ENCODE results near the gene UBE2D3. TPM values are rescaled to one million over a fixed set of nuclear protein-coding genes. Genes with fewer than 3 reads are reported as not detected.

UBE2D3 gene
- total RNA-seq, 1 experiment from 2014 or later = 351 TPM

DNA sequence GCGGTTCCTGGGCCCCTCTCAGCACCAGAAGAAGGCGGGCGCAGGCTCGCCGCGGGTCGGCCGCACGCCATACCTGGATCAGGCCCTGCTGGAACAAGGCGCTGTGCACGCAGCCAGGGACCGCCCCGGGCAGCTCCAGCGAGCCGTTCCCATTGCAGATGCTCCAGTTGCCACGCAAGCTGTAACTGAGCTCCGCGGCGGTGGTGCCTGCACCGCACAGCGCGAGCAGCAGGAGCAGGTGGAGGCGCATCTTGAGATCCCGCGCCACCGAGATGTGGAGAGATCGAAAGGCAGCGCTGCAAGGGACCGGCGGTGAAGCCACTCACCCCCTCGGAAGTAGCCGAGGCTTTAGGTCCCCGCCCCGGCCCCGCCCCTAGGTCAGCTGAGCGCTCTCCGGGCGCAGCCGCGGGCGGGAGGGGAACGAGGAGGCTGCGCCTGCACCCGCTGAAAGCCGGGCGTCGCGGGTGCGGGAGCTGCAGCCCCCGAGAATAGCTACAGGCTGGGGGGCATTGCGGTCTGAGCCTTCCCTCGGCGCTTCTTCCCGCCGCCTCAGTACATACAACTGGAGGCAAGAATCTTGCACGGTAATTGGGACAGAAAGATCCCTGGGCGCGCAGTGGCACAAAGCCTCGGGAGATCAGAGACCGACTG is 66.6 kb downstream of the UBE2D3 start, which contains the start of gene MANBA (continued):
- TF ChIP-seq, protein P1, sequence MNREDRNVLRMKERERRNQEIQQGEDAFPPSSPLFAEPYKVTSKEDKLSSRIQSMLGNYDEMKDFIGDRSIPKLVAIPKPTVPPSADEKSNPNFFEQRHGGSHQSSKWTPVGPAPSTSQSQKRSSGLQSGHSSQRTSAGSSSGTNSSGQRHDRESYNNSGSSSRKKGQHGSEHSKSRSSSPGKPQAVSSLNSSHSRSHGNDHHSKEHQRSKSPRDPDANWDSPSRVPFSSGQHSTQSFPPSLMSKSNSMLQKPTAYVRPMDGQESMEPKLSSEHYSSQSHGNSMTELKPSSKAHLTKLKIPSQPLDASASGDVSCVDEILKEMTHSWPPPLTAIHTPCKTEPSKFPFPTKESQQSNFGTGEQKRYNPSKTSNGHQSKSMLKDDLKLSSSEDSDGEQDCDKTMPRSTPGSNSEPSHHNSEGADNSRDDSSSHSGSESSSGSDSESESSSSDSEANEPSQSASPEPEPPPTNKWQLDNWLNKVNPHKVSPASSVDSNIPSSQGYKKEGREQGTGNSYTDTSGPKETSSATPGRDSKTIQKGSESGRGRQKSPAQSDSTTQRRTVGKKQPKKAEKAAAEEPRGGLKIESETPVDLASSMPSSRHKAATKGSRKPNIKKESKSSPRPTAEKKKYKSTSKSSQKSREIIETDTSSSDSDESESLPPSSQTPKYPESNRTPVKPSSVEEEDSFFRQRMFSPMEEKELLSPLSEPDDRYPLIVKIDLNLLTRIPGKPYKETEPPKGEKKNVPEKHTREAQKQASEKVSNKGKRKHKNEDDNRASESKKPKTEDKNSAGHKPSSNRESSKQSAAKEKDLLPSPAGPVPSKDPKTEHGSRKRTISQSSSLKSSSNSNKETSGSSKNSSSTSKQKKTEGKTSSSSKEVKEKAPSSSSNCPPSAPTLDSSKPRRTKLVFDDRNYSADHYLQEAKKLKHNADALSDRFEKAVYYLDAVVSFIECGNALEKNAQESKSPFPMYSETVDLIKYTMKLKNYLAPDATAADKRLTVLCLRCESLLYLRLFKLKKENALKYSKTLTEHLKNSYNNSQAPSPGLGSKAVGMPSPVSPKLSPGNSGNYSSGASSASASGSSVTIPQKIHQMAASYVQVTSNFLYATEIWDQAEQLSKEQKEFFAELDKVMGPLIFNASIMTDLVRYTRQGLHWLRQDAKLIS (CRISPR knock-in tag; IDR thresholded peaks at IDR 0.05; ENCODE audit: borderline replicate concordance) = peak; percentile 50; the same call in 1 of the 2 replicates
- TF ChIP-seq, protein P2, sequence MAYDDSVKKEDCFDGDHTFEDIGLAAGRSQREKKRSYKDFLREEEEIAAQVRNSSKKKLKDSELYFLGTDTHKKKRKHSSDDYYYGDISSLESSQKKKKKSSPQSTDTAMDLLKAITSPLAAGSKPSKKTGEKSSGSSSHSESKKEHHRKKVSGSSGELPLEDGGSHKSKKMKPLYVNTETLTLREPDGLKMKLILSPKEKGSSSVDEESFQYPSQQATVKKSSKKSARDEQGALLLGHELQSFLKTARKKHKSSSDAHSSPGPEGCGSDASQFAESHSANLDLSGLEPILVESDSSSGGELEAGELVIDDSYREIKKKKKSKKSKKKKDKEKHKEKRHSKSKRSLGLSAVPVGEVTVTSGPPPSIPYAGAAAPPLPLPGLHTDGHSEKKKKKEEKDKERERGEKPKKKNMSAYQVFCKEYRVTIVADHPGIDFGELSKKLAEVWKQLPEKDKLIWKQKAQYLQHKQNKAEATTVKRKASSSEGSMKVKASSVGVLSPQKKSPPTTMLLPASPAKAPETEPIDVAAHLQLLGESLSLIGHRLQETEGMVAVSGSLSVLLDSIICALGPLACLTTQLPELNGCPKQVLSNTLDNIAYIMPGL (CRISPR knock-in tag; IDR thresholded peaks at IDR 0.05) = peak; percentile 70
- TF ChIP-seq TCF7 (CRISPR knock-in tag; IDR thresholded peaks at IDR 0.05; ENCODE audit: low read depth) (peak; percentile 79; the same call in 1 of the 2 replicates), NFE2L1 (CRISPR knock-in tag; IDR thresholded peaks at IDR 0.05) (no peak; the same call in none of the 2 replicates)
- TF ChIP-seq, protein P3, sequence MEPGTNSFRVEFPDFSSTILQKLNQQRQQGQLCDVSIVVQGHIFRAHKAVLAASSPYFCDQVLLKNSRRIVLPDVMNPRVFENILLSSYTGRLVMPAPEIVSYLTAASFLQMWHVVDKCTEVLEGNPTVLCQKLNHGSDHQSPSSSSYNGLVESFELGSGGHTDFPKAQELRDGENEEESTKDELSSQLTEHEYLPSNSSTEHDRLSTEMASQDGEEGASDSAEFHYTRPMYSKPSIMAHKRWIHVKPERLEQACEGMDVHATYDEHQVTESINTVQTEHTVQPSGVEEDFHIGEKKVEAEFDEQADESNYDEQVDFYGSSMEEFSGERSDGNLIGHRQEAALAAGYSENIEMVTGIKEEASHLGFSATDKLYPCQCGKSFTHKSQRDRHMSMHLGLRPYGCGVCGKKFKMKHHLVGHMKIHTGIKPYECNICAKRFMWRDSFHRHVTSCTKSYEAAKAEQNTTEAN (CRISPR knock-in tag; IDR thresholded peaks at IDR 0.05) = peak; percentile 96

DNA sequence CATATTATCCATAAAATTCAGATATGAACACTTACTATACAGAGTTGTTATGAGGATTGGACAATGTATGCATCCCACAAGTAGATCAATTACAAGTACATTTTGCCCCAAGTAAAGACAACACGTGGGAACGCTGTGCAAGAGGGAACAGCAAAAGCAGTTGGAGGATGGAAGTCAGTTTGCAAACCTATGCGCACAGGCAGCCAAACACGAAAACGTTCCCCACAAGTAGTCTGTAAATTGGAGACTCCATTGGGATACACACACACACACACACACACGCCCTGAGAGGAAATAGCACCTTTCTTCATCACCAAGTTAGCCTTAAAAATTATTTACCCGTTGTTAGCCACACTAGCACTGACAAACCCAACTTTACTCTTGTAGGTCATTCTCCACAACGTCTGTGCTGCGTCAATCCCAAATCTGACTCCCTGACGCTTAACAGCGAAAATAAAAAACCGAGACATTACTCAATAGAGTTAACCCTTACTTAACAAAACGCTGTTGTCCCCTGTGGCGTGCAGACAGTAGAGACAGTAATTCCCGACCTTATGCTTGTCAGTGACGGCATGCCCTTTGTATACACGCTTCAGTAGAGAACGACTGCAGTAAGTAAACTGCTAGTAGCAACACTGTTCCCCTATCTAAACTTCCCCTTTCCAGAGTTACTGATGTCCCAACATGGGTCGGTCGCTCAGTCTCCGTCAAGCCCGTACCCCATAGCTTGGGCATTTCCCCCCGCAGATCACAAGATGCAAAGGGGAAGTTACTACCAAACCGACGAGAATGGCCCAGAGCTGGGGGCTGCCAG is 67.3 kb downstream of the UBE2D3 start:
- peak; percentile 15 for ATAC-seq
- POLR2A ChIA-PET = interaction anchor here (0.9 to 2.4 kb wide), 10 partner anchors 9 to 109 kb away, joined by 3 to 44 read pairs (median 6); partner anchors contain the start of genes CISD2 and UBE2D3
- H3K36me3 Mint-ChIP-seq = peaks cover 6% of the 10 kb centered on the region
- TF ChIP-seq HMGA2 (CRISPR knock-in tag; IDR thresholded peaks at IDR 0.05) = no peak
- 0 out of 2 replicates have a peak, but pooled peaks have one; percentile 82 for TF ChIP-seq FOXK1 (CRISPR knock-in tag; IDR thresholded peaks at IDR 0.05)
- CTCF ChIA-PET = interaction anchor here (1.0 to 1.7 kb wide), 4 partner anchors 21 to 340 kb away, joined by 3 to 13 read pairs (median 3); no protein-coding TSS in a partner anchor
- no peak for DNase-seq (ENCODE audit: low spot score)
- H3K4me3 Mint-ChIP-seq = peak overlapping the region; percentile 97
- H3K9me3 Mint-ChIP-seq = peaks cover 6% of the 10 kb centered on the region
- H3K27ac Mint-ChIP-seq = peak overlapping the region; percentile 85
- H3K27me3 Mint-ChIP-seq (ENCODE audit: low read depth) = no peaks in the 10 kb centered on the region; the same call in 1 of the 2 replicates
- H3K4me1 Mint-ChIP-seq = peaks cover 33% of the 10 kb centered on the region

DNA sequence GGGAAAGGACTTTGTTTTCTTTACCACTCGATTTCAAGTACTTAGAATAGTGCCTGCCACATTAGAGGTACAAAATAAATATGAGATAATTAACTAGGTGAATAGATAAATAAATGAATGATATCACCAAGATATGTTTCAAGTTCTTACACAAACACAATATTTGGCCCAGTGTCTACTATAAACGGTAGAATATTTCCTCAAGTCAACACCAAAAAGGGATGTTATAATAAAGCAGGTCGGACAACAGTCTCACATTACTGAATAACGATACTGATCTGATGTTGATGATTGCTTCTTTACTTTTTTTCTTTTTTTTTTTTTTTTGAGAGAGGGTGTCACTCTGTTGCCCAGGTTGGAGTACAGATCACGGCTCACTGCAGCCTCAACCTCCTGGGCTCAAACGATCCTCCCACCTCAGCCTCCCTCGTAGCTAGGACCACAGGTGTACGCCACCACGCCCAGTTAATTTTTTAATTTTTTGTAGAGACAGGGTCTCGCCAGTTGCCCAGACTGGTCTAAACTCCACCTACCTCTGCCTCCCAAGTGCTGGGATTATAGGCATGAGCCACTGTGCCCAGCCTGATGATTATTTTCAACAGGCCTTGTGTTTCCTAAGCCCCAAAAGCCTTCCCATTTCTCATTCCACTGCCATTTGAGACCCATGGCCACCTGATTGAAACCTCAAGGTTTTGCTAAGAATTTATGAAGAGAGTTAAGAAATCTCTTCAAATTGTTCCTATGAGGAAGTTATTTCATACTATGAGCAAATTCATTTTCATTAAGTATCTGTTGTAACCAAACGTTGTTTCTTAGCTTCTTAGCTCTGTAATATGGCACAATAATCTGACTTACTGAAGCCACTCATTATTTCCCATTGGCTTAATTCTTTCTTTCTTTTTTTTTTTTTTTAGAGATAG is 68.8 kb downstream of the UBE2D3 start:
- CTCF ChIA-PET = no interaction called here
- no peak overlapping the region for H3K4me3 Mint-ChIP-seq

More for the DNA sequence above, 68.8 kb downstream of the UBE2D3 start:
- no peak for DNase-seq (ENCODE audit: low spot score)
- POLR2A ChIA-PET = interaction anchor here (1.2 kb wide), 1 partner anchor 69 kb away, joined by 3 read pairs; the partner anchor contains the start of gene UBE2D3
- H3K9me3 Mint-ChIP-seq = no peaks in the 10 kb centered on the region
- no peak for ATAC-seq
- peaks cover 33% of the 10 kb centered on the region for H3K4me1 Mint-ChIP-seq
- H3K36me3 Mint-ChIP-seq = peaks cover 7% of the 10 kb centered on the region
- TF ChIP-seq NFE2L1 (CRISPR knock-in tag; IDR thresholded peaks at IDR 0.05) (no peak), NFYB (CRISPR knock-in tag; conservative IDR thresholded peaks at IDR 0.05; ENCODE audit: low read depth) (no peak), ZNF232 (CRISPR knock-in tag; IDR thresholded peaks at IDR 0.05) (no peak)
- TF ChIP-seq, protein P4, sequence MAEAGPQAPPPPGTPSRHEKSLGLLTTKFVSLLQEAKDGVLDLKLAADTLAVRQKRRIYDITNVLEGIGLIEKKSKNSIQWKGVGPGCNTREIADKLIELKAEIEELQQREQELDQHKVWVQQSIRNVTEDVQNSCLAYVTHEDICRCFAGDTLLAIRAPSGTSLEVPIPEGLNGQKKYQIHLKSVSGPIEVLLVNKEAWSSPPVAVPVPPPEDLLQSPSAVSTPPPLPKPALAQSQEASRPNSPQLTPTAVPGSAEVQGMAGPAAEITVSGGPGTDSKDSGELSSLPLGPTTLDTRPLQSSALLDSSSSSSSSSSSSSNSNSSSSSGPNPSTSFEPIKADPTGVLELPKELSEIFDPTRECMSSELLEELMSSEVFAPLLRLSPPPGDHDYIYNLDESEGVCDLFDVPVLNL (CRISPR knock-in tag; IDR thresholded peaks at IDR 0.05; ENCODE audit: borderline replicate concordance, low read depth) = no peak
- TF ChIP-seq, protein P5, sequence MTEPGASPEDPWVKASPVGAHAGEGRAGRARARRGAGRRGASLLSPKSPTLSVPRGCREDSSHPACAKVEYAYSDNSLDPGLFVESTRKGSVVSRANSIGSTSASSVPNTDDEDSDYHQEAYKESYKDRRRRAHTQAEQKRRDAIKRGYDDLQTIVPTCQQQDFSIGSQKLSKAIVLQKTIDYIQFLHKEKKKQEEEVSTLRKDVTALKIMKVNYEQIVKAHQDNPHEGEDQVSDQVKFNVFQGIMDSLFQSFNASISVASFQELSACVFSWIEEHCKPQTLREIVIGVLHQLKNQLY (CRISPR knock-in tag; IDR thresholded peaks at IDR 0.05) = no peak
- TF ChIP-seq, protein P6, sequence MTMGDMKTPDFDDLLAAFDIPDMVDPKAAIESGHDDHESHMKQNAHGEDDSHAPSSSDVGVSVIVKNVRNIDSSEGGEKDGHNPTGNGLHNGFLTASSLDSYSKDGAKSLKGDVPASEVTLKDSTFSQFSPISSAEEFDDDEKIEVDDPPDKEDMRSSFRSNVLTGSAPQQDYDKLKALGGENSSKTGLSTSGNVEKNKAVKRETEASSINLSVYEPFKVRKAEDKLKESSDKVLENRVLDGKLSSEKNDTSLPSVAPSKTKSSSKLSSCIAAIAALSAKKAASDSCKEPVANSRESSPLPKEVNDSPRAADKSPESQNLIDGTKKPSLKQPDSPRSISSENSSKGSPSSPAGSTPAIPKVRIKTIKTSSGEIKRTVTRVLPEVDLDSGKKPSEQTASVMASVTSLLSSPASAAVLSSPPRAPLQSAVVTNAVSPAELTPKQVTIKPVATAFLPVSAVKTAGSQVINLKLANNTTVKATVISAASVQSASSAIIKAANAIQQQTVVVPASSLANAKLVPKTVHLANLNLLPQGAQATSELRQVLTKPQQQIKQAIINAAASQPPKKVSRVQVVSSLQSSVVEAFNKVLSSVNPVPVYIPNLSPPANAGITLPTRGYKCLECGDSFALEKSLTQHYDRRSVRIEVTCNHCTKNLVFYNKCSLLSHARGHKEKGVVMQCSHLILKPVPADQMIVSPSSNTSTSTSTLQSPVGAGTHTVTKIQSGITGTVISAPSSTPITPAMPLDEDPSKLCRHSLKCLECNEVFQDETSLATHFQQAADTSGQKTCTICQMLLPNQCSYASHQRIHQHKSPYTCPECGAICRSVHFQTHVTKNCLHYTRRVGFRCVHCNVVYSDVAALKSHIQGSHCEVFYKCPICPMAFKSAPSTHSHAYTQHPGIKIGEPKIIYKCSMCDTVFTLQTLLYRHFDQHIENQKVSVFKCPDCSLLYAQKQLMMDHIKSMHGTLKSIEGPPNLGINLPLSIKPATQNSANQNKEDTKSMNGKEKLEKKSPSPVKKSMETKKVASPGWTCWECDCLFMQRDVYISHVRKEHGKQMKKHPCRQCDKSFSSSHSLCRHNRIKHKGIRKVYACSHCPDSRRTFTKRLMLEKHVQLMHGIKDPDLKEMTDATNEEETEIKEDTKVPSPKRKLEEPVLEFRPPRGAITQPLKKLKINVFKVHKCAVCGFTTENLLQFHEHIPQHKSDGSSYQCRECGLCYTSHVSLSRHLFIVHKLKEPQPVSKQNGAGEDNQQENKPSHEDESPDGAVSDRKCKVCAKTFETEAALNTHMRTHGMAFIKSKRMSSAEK (CRISPR knock-in tag; IDR thresholded peaks at IDR 0.05; ENCODE audit: borderline replicate concordance) = no peak
- no peaks in the 10 kb centered on the region; the same call in 1 of the 2 replicates for H3K27me3 Mint-ChIP-seq (ENCODE audit: low read depth)
- H3K27ac Mint-ChIP-seq = no peak overlapping the region
